ENCODE results near the gene LFNG.

Gene LFNG

GRCh38 chr7:2503056-2503941 lies 16.3 kb upstream of the LFNG start:
- no peak for DNase-seq (ENCODE audit: low spot score)

- DNase-seq (ENCODE audit: low spot score): no peak
Observed at GRCh38 chr7:2504128-2504888, 15.3 kb upstream of the LFNG start.

DNA sequence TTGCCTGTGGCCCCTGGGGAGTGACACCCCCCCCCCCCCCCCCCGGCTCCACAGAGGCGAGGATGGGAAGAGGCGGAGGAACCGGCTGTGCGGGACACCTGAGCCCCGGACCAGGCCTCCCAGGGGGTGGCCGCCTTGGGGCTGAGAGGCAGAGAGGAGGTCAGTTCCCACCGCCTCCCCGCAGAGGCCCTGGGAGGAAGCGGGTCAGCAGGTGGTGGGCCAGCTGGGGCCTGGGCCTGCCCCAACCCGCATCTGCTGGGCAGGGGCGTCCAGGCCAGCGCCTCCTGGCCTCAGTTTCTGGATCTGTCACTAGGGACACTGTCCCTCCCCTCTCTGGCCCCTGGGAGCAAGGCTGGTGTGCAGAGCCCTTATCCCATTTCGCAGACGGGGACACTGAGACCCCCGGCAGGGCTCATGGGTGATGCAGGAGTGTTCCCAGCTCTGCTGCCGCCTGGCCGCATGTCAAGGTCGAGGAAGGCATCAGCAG lies 14.6 kb upstream of the LFNG start:
- DNase-seq (ENCODE audit: low spot score): no peak

DNA sequence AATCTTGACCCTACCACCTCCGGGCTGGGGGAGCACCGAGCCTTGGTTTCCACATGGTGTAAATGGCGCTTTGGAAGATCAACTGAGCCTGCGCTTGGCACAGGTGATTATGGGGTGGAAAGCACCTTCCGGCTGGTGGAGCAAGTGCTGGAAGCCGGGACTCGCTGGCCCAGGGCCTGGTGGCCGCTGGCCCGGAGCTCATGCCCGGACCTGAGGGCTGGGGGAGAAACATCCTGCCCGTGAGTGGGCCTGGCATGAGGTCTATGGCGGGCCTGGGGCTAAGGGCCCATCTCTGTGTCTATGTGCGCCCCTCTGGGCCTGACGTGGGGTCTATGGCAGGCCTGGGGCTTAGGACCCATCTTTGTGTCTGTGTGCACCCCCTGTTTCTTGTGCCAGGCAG lies 14.2 kb upstream of the LFNG start:
- DNase-seq (ENCODE audit: low spot score): no peak

DNA sequence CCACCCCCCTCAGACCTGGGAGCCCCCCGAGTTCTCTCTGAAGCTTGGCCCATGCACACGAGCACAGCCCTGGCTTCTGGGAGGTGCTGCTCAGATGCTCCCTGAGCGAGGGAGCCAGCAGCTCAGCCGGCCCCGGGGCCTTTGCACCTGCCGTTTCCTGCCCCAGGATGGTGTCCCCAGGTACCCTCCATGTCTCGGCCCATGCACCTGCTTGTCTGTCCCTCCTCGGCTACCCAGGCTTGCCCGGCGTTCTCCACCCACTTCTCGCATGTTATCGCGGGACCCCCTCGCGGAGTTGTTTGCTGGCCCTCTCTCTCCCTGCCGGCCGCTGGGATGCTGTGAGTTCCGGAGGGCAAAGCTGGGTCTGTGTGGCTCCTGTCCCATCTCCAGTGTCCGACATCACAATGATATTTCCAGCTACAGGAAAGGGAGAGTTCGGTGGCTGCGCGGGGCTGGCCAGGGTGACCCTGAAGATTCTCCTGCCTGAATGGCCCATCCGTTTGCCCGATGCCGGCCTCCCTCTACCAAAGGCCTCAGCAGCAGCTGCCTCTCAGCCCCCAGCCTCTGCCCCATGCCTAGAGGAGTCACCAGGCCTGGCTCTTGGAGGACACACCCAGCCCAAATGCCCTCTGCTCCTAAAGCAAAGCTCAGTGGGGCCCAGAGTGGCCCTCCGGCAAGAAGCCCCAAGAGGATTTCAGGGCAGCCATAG lies 12.2 kb upstream of the LFNG start:
- DNase-seq (ENCODE audit: low spot score): no peak

- no peak for DNase-seq (ENCODE audit: low spot score)
Observed at GRCh38 chr7:2507917-2508306, 11.7 kb upstream of the LFNG start.

DNA sequence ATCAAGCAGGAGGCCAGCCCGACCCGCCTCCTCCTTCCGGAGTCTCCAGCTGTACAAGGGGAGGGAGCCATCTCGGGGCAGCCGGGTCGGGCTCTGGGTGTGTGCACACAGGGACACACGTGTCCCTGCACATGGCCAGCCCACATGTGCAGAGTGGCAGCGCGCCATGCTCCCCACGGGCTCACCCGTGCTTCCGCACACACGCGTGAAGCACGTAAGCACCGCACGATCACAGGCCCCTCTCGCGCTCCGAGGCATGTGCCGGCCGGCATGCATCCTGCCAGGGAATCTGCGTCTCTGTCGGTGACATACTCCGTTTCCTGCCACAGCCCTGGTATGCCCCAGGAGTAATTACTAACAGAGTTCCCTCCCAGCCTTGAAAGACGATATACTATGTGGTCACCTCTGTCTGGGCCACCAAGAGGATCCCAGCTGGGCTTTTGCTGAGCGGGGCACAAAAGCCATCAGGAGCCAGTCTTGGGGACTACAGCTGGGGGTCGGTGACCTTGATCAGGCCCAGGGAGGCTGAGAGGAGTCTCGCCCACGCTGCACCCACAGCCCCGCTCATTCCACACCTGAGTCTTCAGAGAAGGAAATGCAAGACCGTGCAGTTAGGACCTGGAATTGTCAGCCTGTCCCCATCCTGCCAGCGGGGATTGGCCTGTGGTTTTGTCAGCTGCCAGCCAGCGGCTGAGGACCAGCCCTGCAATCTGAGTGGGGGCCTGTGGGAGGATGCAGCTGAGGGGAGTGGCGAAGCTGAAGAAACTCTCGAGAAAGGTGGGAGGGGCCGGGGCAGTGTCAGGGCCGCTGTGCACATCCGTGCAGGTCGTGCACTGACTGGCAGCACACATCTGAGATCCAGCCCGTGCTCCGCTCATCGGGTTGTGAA lies 11.0 kb upstream of the LFNG start:
- no peak for DNase-seq (ENCODE audit: low spot score)

DNA sequence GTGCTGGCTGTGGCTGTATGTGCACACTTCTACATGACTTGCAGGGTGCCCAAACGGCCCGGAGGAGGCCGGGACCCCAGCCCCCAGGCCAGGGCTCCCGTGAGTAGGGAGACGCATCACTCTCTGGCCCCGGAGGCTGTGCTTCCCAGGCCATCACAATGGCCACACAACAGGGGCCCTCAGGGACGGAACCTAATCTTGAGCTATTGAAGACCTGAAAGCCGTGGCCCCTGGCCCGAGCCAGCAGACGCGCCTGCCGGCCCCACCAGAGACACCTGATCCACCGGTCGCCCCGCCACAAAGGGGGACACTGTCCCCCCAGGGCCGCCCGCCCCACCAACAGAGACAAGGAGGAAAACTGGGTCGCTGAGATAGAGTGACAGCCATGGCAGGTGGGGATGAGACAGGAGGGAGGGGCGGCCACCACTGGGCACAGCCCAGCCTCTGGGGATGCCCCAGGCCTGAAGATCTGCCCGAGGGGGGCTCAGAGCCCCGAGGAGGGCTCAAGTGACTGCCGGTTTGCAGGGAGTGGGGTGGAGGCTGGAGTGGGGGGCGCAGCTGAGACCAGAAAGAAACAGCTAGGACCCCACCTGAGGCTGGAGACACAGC lies 10.2 kb upstream of the LFNG start:
- DNase-seq (ENCODE audit: low spot score): no peak

DNA sequence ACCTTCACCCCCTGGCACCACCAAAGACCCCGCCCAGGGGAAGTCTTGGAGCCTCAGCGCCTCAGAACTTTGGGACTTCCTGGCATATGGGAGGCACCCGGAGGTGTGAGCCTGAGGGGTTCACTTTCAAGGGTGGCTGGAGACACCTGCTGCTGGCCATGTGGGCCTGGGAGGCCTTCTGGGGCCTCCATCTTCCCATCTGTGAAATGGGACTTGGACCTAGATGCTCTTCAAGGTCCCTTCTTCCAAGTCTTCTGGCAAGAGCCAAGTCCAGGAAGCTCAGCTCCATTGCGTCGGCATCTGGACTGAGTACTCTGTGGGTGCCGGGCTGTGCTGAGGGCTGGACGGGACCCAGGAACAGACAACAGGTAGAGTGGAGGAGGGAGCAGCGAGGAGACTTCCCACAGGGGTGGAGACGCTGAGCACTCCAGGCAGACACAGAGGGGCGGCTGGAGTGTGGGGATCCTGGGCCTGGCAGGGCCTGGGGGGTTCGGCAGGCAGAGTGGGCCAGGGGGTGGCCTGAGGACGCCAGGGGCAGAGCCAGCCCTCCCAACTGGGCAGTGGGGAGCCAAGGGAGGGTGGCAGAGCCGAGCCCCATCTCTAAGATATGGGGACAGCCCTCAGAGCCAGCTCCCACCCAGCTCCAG lies 9.3 kb upstream of the LFNG start:
- DNase-seq (ENCODE audit: low spot score): no peak

GRCh38 chr7:2510909-2511768 lies 8.4 kb upstream of the LFNG start:
- DNase-seq (ENCODE audit: low spot score): no peak

- DNase-seq (ENCODE audit: low spot score): no peak
Observed at GRCh38 chr7:2511769-2512168, 7.8 kb upstream of the LFNG start.

DNA sequence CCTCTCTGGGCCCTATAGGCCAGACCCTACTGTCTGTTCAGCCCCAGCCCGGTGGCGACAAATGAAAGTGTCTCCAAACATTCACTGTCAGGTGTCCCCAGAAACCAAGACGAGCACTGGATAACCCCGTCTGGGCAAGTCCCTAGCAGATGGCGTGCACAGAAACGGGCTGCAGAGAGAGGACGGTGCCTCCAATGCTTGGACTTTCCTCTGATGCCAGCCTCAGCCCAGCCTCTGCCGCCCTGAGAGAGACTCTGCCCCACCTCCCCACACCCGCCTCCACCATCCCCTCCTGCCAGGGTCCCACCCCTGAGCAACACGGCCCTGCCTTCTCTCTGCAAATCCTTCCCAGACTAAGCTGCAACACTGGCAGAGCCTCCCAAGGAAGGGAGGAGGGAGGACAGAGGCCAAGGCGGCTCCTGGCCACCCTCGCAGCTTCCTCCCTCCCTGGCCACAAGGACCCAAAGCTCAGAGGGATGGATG lies 7.4 kb upstream of the LFNG start:
- DNase-seq (ENCODE audit: low spot score): no peak

DNA sequence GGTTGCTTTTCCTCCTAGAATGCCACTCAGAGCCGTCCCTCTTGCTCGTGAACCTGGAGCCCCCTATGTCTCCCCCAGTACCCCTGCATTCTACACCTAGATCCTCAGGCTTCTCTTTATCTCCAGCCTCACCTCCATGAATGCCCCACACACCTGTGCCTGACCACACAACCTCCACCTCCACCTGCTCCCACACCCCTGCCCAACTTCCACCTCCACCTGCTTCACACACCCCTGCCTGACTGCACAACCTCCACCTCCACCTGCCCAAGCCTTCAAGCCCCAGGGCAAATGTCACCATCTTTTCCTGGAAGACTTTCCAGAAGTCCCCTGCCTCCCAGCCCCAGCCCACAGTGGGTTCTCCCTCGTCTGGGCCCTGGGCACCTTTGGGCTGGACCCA lies 6.9 kb upstream of the LFNG start:
- no peak for DNase-seq (ENCODE audit: low spot score)

- DNase-seq (ENCODE audit: low spot score): no peak
Observed at GRCh38 chr7:2513702-2514101, 5.9 kb upstream of the LFNG start.

DNA sequence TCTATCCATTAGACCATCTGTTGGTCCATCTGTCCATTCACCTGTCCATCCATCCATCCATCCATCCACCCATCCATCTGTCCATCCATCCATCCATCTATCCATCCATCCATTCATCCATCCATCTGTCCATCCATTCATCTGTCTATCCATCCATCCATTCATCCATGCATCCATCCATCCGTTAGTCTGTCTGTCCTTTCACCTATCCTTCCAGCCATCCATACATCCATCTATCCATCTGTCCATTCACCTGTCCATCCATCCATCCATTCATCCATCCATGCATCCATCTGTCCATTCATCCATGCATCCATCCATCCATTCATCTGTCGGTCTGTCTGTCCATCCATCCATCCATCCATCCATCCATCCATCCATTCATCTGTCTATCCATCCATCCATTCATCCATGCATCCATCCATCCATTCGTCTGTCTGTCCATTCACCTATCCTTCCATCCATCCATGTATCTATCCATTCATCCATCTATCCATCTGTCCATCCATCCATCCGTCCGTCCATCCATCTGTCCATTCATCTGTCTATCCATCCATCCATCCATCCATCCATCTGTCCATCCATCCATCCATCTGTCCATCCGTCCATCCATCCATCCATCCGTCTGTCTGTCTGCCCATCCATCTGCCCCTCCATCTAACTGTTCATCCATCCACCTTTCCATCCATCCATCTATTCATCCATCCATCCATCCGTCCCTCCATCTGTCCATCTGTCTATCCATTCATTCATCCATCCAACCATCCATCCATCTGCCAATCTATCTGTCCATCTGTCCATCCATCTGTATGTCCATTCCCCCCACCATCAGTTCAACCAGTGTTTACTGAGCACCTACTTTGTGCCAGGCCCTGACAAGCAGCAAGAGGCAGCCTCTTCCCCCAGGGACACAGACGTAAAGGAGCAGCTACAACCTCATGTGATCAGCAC lies 4.8 kb upstream of the LFNG start:
- DNase-seq (ENCODE audit: low spot score): no peak

- no peak for DNase-seq (ENCODE audit: low spot score)
Observed at GRCh38 chr7:2515424-2516193, 4.0 kb upstream of the LFNG start.

- DNase-seq (ENCODE audit: low spot score): no peak
Observed at GRCh38 chr7:2516194-2516555, 3.4 kb upstream of the LFNG start.

DNA sequence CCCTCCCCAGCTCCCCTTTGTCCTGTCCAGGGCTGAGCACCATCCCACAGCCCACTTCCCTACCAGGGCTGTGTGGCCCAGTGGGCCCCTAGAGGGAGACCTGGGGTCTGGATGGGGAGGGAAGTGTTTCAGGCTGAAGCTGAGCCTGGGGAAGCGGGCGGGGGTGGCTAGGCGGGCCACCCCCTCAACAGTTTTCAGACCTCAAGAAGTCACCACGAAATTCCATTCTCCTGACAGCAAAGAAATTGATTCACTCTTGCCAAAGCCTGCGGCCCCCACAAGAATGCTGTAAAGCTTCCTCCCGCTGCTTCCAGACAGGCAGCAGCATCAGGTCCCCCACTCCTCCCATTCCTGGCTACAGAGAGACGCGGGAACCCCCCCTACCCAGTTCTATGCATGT lies 2.5 kb upstream of the LFNG start:
- no peak for DNase-seq (ENCODE audit: low spot score)
